HCT116 (cell line): Measurements from ENCODE around the gene TK1. TPM values are rescaled to one million over a fixed set of nuclear protein-coding genes. Genes with fewer than 3 reads are reported as not detected.

Experiments used
- ATAC-seq: fragments of 200-7000 bp; cut with Tn5 transposase; 2 replicates; pipeline ENCODE4 v1.9.1; 2020; ENCODE audit warnings: mild to moderate bottlenecking, moderate library complexity
- BruUV-seq: library from RNA; stranded (reverse); fragments of 400-500 nt; replicated peaks from 2 replicates; lab custom pipeline; 2021; lab: Mats Ljungman, UMichigan
- CTCF ChIA-PET: fragments of 300-600 bp; sonication (Branson Sonifier 250); formaldehyde crosslinking; loops from one replicate; lab custom pipeline; 2021; ENCODE audit warnings: antibody characterized with exemption; lab: Charles Lee
- POLR2A ChIA-PET: fragments of 300-600, 350-600 bp; sonication (Branson Sonifier 250); formaldehyde crosslinking; loops from one replicate; lab custom pipeline; 2021; ENCODE audit warnings: antibody characterized with exemption; lab: Charles Lee
- RAD21 ChIA-PET, 2 experiments: fragments of 300-600 bp; sonication (Branson Sonifier 250); formaldehyde crosslinking; loops; one replicate each; lab custom pipeline; 2023; ENCODE audit warnings: low total read pairs in 2 of 2; ENCODE audit not compliant: uncharacterized antibody in 2 of 2, unreplicated experiment in 2 of 2, low non-redundant PET in 1 of 2; lab: Charles Lee
- DNase-seq: peaks from one replicate; pipeline ENCODE4 v3.0.0-alpha.2; 2010; ENCODE audit warnings: low read depth, low spot score
- H2AFZ ChIP-seq: fragments of 200-600 bp; shearing (Covaris generic), sonication (generic); 2 replicates; pipeline ENCODE4 v1.6.1; 2017; ENCODE audit warnings: low read depth, mixed run types, mixed read lengths, antibody characterized with exemption, low read length; ENCODE audit not compliant: poor library complexity, severe bottlenecking
- H3K27ac ChIP-seq: 2 replicates; pipeline ENCODE4 v1.5.1; 2012; ENCODE audit warnings: low read depth, low read length
- H3K27me3 ChIP-seq: fragments of 200-600 bp; sonication (generic); 2 replicates; pipeline ENCODE4 v1.6.1; 2016; ENCODE audit warnings: mixed run types, low read length, mixed read lengths; ENCODE audit not compliant: insufficient read depth
- H3K36me3 ChIP-seq, 2 experiments: fragments of 200-500 bp in 1 of 2; fragments of 200-600 bp in 1 of 2; sonication (Bioruptor generic) in 1 of 2; sonication (generic) in 1 of 2; 2 replicates each; pipeline versions ENCODE4 v1.5.1 to v1.6.1; 2014 to 2016; ENCODE audit warnings: low read length in 2 of 2, inconsistent platforms in 1 of 2, mixed read lengths in 1 of 2, mixed run types in 1 of 2; ENCODE audit not compliant: insufficient read depth in 2 of 2, control insufficient read depth in 1 of 2
- H3K4me1 ChIP-seq, 2 experiments: fragments of 200-600 bp in 1 of 2; sonication (generic) in 1 of 2; 2 replicates each; pipeline versions ENCODE4 v1.5.1 to v1.6.1; 2012 to 2017; ENCODE audit warnings: low read length in 2 of 2, inconsistent platforms in 1 of 2, mild to moderate bottlenecking in 1 of 2, mixed read lengths in 1 of 2, mixed run types in 1 of 2, moderate library complexity in 1 of 2; ENCODE audit not compliant: insufficient read depth in 2 of 2, control insufficient read depth in 1 of 2
- H3K4me2 ChIP-seq: fragments of 200-600 bp; sonication (generic); 2 replicates; pipeline ENCODE4 v1.6.1; 2017; ENCODE audit warnings: mixed run types, low read length, mixed read lengths
- H3K4me3 ChIP-seq, 2 experiments: fragments of 200-600 bp in 1 of 2; sonication (generic) in 1 of 2; replicated peaks in 1 of 2; 2 replicates each; pipeline ENCODE4 v1.5.1; 2011 to 2016; ENCODE audit warnings: low read length in 2 of 2, control low read depth in 1 of 2, low read depth in 1 of 2, mild to moderate bottlenecking in 1 of 2, mixed read lengths in 1 of 2, mixed run types in 1 of 2
- H3K79me2 ChIP-seq: fragments of 200-600 bp; sonication (generic); 2 replicates; pipeline ENCODE4 v1.6.1; 2017; ENCODE audit warnings: mild to moderate bottlenecking, mixed run types, low read length, moderate library complexity, mixed read lengths; ENCODE audit not compliant: insufficient read depth
- H3K9ac ChIP-seq: fragments of 200-600 bp; sonication (generic); 2 replicates; pipeline ENCODE4 v1.6.1; 2016; ENCODE audit warnings: low read length, mixed read lengths
- H3K9me2 ChIP-seq: fragments of 200-600 bp; sonication (generic), shearing (Covaris generic); 2 replicates; pipeline ENCODE4 v1.6.1; 2017; ENCODE audit warnings: mixed run types, mild to moderate bottlenecking, moderate library complexity; ENCODE audit not compliant: insufficient read depth
- H3K9me3 ChIP-seq, 2 experiments: fragments of 200-500 bp in 1 of 2; fragments of 200-600 bp in 1 of 2; sonication (Bioruptor generic) in 1 of 2; sonication (generic) in 1 of 2; 2 replicates each; pipeline ENCODE4 v1.6.1; 2014 to 2017; ENCODE audit warnings: low read length in 2 of 2, mixed read lengths in 2 of 2, inconsistent platforms in 1 of 2, low read depth in 1 of 2, mild to moderate bottlenecking in 1 of 2, mixed run types in 1 of 2, moderate library complexity in 1 of 2; ENCODE audit not compliant: control insufficient read depth in 1 of 2, insufficient read depth in 1 of 2
- H4K20me1 ChIP-seq: fragments of 200-600 bp; sonication (generic), shearing (Covaris generic); 2 replicates; pipeline ENCODE4 v1.6.1; 2017; ENCODE audit warnings: mixed run types, mild to moderate bottlenecking, moderate library complexity; ENCODE audit not compliant: insufficient read depth
- CBX3 ChIP-seq: IDR thresholded peaks from 2 replicates; pipeline ENCODE4 v1.6.1; 2012; ENCODE audit warnings: low read depth
- CEBPB ChIP-seq: IDR thresholded peaks from 2 replicates; pipeline ENCODE4 v1.6.1; 2012; ENCODE audit warnings: low read depth
- CTCF ChIP-seq, 3 experiments: fragments of 200-600 bp in 1 of 3; sonication (generic) in 1 of 3; IDR thresholded peaks in 2 of 3; conservative IDR thresholded peaks in 1 of 3; 2 replicates each; pipeline ENCODE4 v1.5.1; 2012 to 2017; ENCODE audit warnings: low read depth in 2 of 3, low read length in 2 of 3, antibody characterized with exemption in 1 of 3, borderline replicate concordance in 1 of 3, control low read depth in 1 of 3, mild to moderate bottlenecking in 1 of 3, mixed read lengths in 1 of 3, mixed run types in 1 of 3, moderate library complexity in 1 of 3; ENCODE audit not compliant: insufficient read depth in 1 of 3
- EGR1 ChIP-seq: IDR thresholded peaks from 2 replicates; pipeline ENCODE4 v1.6.1; 2012; ENCODE audit warnings: low read depth
- ELF1 ChIP-seq: IDR thresholded peaks from 2 replicates; pipeline ENCODE4 v1.6.1; 2012; ENCODE audit warnings: low read depth, borderline replicate concordance
- EZH2 ChIP-seq: fragments of 200-600 bp; sonication (generic); IDR thresholded peaks from 2 replicates; pipeline ENCODE4 v1.6.1; 2017; ENCODE audit warnings: antibody characterized with exemption, mixed run types
- EZH2phosphoT487 ChIP-seq: fragments of 200-600 bp; IDR thresholded peaks from 2 replicates; pipeline ENCODE4 v1.6.1; 2018; ENCODE audit warnings: antibody characterized with exemption, borderline replicate concordance
- FOSL1 ChIP-seq: IDR thresholded peaks from 2 replicates; pipeline ENCODE4 v1.6.1; 2012; ENCODE audit warnings: low read depth
- JUND ChIP-seq: IDR thresholded peaks from 2 replicates; pipeline ENCODE4 v1.6.1; 2012
- POLR2A ChIP-seq: IDR thresholded peaks from 2 replicates; pipeline ENCODE4 v1.7.0; 2011; ENCODE audit warnings: borderline replicate concordance; ENCODE audit not compliant: insufficient read depth, insufficient read length; ENCODE audit errors: extremely low read depth
- POLR2AphosphoS5 ChIP-seq: IDR thresholded peaks from 2 replicates; pipeline ENCODE4 v1.6.1; 2011; ENCODE audit warnings: mild to moderate bottlenecking, low read depth, low read length, moderate library complexity
- RAD21 ChIP-seq: IDR thresholded peaks from 2 replicates; pipeline ENCODE4 v1.6.1; 2012; ENCODE audit warnings: low read depth, mild to moderate bottlenecking
- SIN3A ChIP-seq: IDR thresholded peaks from 2 replicates; pipeline ENCODE4 v1.6.1; 2012; ENCODE audit warnings: low read depth
- SP1 ChIP-seq: IDR thresholded peaks from 2 replicates; pipeline ENCODE4 v1.6.1; 2012; ENCODE audit warnings: low read depth
- SRF ChIP-seq: IDR thresholded peaks from 2 replicates; pipeline ENCODE4 v1.6.1; 2012; ENCODE audit warnings: low read depth
- TCF7L2 ChIP-seq: IDR thresholded peaks from 2 replicates; pipeline ENCODE4 v1.7.0; 2011; ENCODE audit warnings: borderline replicate concordance, inconsistent platforms; ENCODE audit not compliant: insufficient read depth, insufficient read length; ENCODE audit errors: extremely low read depth
- ZFX ChIP-seq: fragments of 450-650 bp; IDR thresholded peaks from 2 replicates; pipeline ENCODE4 v1.6.1; 2017
- ZNF274 ChIP-seq: fragments of 200-500 bp; sonication (Bioruptor generic); IDR thresholded peaks from 2 replicates; pipeline ENCODE4 v1.6.1; 2014; ENCODE audit warnings: mild to moderate bottlenecking, low read depth, low read length, inconsistent platforms
- intact Hi-C: fragments of 100-400 bp; cut with micrococcal nuclease; formaldehyde crosslinking; loops from 2 replicates; pipeline ENCODE4 v1.10.0; 2022
- total RNA-seq: library from RNA; stranded (reverse); gene quantifications from one replicate; pipeline ENCODE4 v1.2.1, GENCODE V29; 2021; ENCODE audit not compliant: unreplicated experiment
- TF ChIP-seq, protein P1 (sequence below): IDR thresholded peaks from 2 replicates; pipeline ENCODE4 v1.6.1; 2012
- TF ChIP-seq, protein P2 (sequence below): IDR thresholded peaks from 2 replicates; pipeline ENCODE4 v1.6.1; 2011; ENCODE audit warnings: mild to moderate bottlenecking, low read length, moderate library complexity; ENCODE audit not compliant: insufficient replicate concordance; ENCODE audit errors: extremely low read depth

The TK1 gene
- total RNA-seq, 1 experiment from 2014 or later = 315 TPM

DNA sequence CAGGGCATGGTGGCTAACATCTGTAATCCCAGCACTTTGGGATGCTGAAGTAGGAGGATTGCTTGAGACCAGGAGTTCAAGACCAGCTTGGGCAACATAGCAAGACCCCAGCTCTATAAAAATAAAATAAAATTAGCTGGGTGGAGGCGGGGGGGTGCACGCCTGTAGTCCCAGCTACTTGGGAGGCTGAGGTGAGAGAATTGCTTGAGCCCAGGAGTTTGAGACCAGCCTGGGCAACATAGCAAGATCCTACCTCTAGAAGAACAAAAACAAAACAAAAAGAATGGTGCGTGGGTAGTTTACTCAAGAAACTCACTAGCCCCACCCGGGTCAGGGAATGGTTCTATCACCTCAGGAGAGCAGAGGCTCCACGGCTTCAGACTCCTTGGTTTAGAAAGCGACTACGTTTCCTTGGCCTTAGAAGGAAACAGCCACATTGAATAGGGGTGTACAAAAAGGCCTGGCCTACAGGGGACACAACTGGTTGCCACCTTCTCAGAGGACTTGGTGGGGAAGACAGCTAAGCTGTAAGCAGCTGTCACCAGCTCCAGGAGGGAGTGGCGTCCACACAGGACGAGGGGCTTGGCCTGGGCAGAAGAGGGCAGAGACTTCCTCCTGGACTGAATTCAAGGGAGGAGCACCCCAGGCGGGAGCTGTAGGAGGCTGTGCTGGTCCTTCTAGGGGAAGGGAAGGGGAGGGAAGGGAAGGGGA lies 716 bp downstream of the TK1 start (continued):
- TF ChIP-seq EZH2 = no peak

- H3K4me1 ChIP-seq = peaks cover 18 to 50% of the 10 kb centered on the region in 2 experiments
- TF ChIP-seq FOSL1 (no peak), RAD21 (no peak), SP1 (no peak), JUND (no peak), TCF7L2 (no peak), CTCF (IDR thresholded peaks at IDR 0.05 in 2 of 3, conservative IDR thresholded peaks at IDR 0.05 in 1 of 3; ENCODE audit: borderline replicate concordance in 1 of 3, insufficient read depth in 1 of 3, low read depth in 2 of 3, low read length in 2 of 3) (no peak), POLR2A (no peak), EZH2phosphoT487 (no peak), ELF1 (no peak), CEBPB (no peak), SRF (no peak), ZFX (no peak), EGR1 (no peak), ZNF274 (no peak), EZH2 (no peak), POLR2AphosphoS5 (no peak), CBX3 (no peak), SIN3A (no peak)
- TF ChIP-seq, protein P1, sequence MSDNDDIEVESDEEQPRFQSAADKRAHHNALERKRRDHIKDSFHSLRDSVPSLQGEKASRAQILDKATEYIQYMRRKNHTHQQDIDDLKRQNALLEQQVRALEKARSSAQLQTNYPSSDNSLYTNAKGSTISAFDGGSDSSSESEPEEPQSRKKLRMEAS = no peak
- TF ChIP-seq, protein P2, sequence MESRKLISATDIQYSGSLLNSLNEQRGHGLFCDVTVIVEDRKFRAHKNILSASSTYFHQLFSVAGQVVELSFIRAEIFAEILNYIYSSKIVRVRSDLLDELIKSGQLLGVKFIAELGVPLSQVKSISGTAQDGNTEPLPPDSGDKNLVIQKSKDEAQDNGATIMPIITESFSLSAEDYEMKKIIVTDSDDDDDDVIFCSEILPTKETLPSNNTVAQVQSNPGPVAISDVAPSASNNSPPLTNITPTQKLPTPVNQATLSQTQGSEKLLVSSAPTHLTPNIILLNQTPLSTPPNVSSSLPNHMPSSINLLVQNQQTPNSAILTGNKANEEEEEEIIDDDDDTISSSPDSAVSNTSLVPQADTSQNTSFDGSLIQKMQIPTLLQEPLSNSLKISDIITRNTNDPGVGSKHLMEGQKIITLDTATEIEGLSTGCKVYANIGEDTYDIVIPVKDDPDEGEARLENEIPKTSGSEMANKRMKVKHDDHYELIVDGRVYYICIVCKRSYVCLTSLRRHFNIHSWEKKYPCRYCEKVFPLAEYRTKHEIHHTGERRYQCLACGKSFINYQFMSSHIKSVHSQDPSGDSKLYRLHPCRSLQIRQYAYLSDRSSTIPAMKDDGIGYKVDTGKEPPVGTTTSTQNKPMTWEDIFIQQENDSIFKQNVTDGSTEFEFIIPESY = no peak
- TF ChIP-seq, all 23 proteins: peak for 0
- RAD21 ChIA-PET = no interaction called here
- Histone ChIP-seq H3K36me3 (peaks cover 37 to 47% of the 10 kb centered on the region in 2 experiments), H3K27ac (peak overlapping the region; percentile 36; the same call in 1 of the 2 replicates), H3K27me3 (no peaks in the 10 kb centered on the region), H3K4me3 (no peak overlapping the region), H3K9me3 (no peaks in the 10 kb centered on the region), H4K20me1 (no peaks in the 10 kb centered on the region), H3K9me2 (no peaks in the 10 kb centered on the region), H3K4me2 (peak overlapping the region; percentile 99; the same call in 1 of the 2 replicates), H3K79me2 (peaks cover 83% of the 10 kb centered on the region), H2AFZ (no peak overlapping the region), H3K9ac (peak overlapping the region; percentile 98; the same call in 1 of the 2 replicates)
- CTCF ChIA-PET = interaction anchor here (0.9 to 1.5 kb wide), 3 partner anchors 100 to 166 kb away, joined by 3 read pairs; no protein-coding TSS in a partner anchor
- POLR2A ChIA-PET = interaction anchor here (4.1 kb wide), 1 partner anchor 10 kb away, joined by 44 read pairs; no protein-coding TSS in a partner anchor
- intact Hi-C loops = no loop called here
- DNase-seq (no peak), ATAC-seq (no peak)
- BruUV-seq = no TSS peak
Measured at GRCh38 chr17:78184868-78185267, 2.0 kb downstream of the TK1 start.
